ENCODE data around the gene CAMTA1.

CAMTA1 gene

DNA sequence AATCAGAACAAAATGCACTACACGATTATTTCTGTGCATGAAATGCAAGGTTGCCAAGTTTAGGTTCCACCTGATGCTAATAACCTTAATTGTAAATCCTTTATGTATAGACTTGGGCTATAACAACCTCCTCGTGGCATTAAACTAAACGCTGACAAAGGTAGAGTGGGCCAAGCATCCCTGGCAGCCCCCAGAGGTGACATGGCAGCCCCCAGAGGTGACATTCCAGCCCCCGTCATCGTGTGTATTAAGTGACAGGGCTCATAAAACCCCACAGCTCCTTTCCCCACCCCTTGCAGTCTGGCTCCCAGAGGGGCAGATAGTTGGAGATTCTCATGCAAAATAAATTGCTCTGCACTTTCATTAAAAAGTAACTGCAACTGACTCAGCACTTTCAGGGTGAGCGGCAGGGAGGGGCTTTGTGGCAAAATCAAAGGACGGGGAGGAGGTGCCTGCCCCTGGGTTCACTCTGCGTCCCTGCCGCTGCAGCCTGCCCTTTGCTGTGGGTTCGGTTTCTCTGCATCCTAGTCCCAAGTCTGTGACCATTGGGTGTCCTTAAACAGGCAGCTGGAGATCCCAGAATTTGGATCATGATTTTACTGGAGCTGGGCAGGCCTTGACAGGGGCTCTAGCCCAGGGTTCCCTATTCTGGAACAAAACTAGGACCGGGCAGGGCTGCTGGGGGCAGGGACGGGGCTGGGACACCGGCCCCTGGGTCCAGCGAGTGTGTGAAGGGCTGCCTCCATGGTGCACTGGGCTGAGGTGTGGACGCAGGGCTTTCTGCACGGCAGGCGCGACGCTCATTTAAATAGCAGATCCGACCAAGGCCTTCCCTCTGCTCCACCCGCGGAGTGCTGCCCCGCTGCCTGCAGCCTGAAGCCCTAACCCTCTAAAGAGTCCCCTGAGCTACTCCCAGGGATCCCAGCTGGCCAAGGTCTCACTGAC lies 751.0 kb downstream of the CAMTA1 start:
- DNase-seq (ENCODE audit: low read depth), result no peak

DNA sequence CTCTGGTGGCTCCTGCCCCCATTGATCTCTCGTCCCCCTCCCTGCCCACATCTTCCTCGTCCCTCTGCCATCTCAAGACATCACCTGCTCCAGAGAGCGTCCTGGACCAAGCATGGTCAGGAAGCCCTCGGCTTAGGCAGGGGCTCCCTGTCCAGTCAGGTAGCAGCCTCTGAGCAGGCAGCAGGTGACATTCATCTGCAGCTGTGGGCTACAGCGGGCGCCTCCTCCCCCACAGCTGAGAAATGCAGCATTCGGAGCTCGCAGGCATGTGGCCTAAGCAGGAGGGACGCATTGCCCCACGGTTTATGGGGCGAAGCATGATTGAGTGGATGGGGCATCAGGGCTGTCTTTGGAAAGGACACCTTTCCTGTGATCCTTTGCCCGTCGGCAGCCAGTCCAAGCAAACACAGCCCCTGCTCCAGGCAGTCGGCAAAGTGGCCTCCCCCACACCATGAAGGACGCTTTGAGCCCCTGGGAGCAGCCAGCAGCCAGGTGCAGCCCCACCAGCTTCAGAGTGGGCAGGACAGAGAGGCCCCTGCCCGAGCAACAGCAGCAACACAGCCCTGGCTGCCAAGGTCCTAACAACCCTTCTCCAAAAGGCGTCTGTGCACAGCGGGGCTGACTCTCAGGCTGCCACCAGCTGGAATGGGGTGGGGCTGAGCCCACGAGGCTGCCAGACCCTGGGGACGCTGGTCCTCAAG lies 751.8 kb downstream of the CAMTA1 start:
- no peak for DNase-seq (ENCODE audit: low read depth)

DNA sequence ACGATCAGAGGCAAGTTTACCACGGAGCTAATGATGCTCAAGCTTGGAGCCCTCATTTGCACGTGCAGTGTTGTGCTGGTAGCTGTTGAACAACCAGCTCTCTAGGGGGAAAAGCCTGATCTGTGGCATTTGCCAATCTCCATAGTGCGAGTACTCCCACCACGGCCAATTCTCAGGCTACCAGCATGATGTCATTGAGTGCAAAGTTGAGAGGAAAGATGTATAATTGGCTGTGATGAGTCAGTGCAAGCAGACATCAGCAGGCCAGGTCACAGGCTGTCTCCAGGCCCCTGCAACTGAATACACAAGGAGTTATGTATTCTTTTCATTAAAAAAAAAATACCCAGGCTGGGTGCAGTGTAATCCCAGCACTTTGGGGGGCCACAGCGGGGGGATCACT lies 752.8 kb downstream of the CAMTA1 start:
- DNase-seq (ENCODE audit: low read depth), result no peak

DNA sequence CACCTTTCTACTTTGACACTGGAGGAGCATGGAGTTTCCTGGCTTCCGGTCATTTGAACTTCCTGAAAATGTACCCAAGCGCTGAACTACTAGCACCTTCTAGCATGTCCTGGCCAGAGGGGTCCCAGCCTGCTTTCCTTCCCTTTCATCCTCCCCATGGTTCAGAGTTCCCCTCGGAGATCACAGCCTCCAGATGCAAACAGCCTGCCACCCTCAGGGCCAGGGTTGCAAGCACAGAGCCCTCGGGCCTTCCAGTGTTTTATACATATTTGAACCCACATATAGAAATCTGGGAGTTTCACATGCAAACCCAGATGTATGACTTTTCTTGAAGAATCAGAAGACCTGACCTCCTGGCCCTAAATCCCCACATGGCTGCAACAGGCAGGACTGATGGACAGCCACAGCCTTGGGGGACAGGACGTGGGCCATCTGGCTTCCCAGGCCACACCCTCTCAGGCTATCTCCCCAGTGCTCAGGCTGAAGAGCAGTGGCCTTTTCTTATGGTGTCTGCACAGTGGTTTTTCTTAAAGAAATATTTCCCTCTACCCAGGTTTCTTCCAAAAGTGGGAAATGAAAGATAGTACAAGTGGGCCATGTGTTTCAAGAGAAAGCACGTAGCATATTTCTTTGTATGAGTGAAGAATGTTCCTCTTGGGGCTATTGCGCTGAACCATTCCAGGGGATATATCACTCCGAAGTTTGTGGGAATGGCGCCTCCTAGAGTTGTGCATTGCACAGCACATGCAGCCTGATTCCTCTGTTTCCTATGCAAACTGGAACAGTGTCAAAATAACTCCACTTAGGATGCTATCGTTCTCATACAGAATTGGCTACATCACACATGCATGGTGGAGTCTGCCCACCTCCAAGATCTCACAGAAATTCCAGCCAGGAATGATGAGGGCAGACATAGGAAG lies 753.9 kb downstream of the CAMTA1 start:
- no peak for DNase-seq (ENCODE audit: low read depth)

DNA sequence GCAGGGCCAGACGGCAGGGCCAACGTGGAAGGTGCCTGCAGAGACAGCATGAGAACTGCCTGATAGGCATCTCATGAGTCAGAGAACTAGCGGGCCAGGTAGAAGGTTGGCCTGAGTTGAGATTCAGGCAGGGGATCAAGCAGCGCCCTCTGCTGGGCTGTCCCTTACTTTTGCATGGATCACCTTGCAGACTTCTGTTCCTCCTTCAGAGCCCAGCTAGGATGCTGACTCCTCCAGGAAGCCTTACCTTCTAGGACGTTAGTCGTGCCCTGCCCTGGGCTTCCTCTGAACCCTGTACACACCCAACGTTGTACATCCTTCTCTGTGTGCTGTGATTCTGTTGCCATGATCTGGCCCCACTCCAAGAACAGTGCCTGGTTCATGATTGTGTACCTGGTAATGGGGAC lies 754.5 kb downstream of the CAMTA1 start:
- no peak for DNase-seq (ENCODE audit: low read depth)

DNA sequence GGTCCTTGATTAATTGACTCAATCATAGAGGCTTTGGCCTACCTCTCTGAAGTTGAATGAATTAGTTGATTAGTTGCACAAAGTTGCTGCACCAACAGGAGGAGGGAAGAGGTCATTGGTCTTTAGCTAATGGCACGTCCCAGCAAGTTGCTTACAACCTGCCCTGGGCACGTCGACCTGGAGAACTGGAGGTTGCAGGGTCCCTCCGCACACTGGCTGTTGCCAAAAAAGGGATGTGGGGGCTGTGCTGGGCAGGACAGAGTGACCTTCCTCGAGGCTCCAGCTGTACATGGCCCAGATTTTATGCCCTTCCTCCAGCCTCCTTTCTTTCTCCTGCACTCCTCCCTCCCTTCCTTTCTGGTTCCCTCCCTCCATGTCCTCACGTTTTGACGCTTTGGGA lies 755.6 kb downstream of the CAMTA1 start:
- DNase-seq (ENCODE audit: low read depth), result no peak

DNA sequence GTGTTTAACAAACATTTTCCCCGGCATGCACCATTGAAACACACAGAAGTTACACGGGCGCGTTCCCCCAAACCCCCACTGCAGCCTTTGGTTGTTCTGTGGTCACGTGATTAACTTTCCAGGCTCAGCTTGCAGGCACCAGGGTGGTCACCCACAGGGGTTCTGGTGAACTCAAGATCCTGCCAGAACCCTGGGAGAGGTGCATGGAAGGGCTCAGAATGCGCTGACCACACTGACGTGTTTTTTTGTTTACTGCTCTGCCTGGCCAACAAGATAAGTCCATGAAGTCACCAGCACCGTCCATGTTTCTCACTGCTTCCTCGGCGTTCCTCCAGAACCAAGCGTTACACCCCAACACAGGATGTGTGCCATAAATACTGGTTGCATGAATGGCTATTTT lies 756.4 kb downstream of the CAMTA1 start:
- peak; percentile 29 for DNase-seq (ENCODE audit: low read depth)

DNA sequence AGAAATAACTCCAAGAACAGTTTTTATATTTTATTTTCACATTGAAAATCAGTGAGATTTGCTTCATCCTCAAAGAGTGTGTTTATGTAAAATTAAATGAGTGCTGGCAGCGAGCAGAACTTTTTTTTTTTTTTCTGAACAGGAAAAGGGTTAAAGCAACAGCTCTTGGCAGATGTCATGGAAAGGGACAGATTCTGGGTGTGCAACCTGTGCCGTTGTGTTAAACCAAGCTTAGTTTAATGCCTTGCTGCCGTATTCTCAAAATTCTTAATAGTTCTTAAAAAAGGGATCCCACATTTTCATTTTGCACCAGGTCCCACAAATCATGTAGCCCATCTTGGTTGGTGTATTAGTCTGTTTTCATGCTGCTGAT lies 758.5 kb downstream of the CAMTA1 start:
- DNase-seq (ENCODE audit: low read depth), result no peak

DNA sequence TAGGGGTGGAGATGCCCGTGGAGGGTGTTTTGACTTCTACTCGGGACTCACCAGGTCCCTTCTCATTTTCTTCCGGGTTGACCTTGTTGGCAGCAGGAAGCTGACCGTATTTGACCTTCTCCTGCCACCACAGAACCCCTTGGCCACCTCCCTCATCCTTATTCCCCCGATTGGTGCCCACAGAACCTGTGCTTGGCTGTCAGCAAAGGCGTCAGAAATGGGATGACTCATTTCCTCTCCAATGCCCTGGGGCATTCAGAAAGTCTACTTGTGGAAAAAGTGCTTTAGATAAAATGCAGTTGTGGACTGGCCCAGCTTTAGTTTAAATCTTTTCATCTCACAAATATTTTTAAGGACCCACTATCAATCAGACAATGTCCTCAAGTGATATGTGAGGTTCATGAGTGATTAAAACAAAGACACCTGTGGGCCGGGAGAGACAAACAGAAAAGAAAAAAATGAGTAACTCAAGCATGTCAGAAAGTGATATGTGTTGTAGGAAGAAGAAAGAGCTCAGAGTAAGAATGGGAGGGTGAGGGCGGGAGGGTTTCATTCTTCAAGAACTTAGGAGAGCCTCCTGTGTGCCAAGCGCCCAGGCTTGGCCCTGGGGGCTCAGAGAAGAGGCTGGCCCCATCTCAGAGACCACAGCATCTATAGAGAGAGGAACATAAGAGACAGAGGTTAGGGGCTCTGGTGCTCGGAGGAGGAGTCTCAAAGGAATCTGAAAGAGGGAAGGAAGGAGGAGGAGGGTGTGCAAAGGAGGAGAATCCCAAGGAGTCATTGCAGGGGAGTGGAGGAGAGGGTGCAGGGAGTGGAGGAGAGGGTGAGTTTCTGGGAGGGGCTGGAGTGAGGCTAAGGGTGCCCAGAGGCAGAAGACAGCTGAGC lies 764.3 kb downstream of the CAMTA1 start:
- no peak for DNase-seq (ENCODE audit: low read depth)

DNA sequence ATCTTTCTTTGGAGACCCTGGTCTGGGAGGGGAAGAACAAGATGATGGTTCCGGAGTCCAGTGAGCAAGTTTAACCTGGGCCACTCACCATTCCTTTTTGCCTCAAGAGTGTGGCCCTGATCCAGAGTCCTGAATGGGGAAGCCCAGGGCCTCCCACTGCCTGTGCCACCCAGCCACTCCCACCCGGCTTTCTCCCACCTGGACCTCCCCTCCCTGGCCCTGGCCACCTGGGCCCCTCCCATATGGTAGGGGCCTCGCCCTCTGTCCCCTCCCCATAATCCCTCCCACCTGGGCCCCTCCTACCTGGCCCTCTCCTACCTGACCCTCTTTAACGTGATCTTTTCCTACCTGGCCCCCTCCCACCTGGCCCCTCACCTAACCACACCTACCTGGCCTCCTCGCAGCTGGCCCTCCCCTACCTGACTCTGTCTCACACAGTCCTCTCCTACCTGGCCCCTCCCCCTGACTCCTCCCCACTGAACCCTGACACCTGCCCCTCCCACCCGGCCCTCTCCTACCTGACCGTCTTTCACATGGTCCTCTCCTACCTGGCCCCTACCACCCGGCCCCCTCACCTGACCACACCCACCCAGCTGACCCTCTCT lies 765.1 kb downstream of the CAMTA1 start:
- DNase-seq (ENCODE audit: low read depth), result no peak

DNA sequence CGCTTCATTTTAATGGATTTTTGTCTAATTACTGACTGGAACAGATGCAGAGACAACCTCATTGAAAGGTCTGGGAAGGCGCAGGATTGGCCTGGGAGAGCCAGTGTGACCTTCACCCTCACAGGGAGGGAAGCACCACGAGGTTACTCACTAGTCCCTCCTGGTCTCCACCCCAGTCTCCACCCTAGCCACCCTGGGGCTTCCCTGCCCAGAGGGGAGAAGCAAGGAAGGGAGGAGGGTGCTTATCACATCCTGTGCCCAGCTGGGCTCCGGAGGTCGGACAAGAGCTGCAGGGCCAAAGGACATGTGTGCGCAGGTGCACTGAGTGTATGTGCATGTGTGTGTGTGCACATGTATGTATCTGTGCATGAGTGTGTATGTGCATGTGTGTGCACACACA lies 765.7 kb downstream of the CAMTA1 start:
- no peak for DNase-seq (ENCODE audit: low read depth)

DNA sequence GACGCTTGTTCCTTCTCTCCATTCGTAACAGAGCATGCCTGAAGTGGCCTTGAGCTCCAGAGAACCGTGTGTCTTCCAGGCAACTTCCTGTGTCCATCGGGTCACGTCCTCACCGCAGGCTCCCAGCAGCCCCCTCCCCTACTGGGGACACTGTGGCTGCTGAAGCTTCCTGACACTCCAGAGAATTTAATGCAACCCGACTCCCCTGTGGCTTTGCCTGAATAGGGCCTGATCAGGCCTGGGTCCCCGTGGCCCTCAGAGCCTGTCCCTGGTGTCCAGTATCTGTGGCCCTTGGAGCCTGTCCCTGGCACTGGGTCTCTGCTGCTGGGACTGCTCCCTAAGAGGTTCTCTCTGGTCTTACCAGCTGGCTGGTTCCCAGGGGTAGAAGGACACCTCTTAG lies 766.2 kb downstream of the CAMTA1 start:
- DNase-seq (ENCODE audit: low read depth), result no peak

DNA sequence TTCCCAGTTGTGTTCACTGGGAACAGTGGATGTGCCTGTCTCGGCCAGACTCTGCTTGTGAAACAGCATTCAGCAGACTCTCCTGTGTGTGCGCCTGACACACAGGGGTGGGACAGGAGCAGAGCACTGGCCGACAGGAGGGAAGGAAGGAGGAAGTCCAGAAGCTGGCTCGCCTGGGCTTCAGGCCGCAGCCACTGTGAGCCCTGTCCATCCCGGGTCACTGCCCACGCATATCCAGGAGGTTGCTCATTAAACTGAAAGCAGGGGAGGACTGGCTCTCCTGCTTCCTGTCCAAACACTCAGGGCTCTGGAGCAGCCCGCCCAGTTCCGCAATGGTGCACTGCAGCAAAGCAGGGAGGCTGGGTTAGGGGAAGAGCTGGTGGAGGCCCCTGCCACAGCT lies 767.1 kb downstream of the CAMTA1 start:
- DNase-seq (ENCODE audit: low read depth), result no peak

DNA sequence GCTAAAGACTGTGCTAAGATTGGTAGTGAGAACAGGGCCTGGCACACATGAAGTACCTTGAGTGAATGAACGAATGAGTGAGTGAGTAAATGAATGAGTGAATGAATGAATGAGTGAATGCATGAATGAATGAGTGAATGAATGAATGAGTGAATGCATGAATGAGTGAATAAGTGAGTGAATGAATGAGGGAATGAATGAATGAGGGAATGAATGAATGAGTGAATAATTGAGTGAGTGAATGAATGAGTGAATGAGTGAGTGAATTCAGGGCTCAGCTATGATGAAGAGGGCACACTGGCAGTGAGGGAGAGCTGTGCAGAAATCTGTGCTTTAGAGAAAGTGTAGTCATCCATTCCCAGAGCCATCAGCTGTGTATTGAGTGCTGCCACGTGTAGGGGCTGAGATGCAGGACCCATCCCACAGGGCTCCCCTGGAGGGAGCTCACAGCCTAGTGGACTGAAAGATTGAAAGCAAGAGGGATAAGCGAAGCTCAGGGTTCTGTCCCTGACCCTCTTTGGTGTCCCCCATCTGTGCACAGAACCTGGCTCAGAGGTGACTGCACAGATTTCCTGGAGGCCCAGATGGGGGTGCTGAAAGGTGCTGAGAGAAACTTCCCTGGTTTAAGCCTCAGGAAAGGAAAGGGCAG lies 767.9 kb downstream of the CAMTA1 start:
- DNase-seq (ENCODE audit: low read depth), result no peak

DNA sequence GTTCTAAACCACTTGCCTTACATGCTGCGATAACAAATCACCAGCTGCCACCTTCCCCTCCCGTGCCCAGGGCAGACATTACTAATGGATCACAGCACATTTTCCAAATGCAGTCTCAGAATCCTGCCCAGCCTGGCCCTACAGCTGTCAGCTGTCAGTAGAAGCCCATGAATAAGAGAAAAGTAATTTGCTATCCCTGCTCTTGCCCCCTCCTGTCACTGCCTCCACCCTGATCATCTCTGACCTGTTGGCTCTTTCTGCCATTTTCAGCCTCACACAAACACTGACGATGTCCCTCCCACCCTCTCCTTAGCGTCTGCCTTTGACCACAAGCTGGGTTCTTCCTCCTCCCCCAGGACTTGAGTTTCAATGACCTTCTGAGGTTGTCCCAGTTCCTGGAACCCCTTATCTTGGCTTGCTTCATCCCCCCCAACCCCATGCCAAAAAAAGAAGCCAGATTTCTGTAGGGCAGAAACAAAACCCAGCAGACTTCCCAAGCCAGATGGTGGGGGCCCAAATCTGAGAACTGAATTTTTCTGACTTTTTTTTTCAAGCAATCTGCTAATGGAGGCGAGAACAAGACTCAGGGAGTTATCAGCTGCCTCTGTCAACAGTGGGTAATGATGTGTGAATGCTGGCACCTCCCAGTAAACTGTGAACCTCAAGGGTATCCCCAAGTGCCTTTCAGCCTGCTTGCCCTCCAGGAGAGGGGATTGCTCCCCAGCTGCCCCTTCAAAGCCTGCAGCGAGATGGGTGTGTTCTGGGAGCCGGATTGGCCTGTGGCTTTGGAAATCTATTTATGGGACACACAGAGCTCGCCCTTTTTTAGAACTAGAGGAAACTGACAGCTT lies 769.4 kb downstream of the CAMTA1 start:
- DNase-seq (ENCODE audit: low read depth), result no peak

DNA sequence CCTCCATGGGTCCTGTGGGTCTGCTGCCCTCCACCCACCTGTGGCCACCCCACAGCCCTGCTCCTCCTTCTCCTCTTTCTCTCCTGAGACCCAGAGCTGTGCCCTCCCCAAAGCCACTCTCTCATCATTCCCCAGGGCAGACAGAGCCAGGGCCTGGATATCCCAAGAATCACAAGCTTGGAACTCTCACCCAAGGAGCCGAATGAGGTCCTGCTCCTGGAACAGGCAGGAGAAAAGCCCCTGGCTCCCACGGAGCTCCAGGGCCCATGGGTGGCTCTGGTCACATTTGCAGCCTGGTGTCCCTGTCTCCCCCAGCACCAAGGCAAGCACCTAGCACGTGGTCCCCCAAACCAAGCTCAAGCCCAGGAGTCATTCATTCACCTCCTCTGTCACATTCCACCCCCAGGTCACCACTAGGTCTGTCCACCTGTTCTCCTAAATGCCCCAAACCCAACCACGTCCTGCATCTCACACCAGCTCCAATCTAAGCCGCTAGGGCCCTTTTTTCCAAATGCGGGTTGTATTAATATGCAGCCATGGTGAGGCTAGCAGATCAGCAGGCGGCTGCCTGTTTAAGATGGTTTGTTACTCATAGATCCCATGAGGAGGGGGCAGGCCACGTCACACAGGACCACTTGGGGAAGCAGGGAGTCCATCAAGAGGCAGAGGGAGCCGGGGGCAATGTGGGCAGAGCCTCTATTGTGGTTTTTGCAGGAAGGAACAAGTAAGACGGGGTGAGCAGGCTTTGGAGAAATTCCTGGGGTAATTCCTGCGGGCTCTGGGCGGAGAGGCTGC lies 770.3 kb downstream of the CAMTA1 start:
- no peak for DNase-seq (ENCODE audit: low read depth)

DNA sequence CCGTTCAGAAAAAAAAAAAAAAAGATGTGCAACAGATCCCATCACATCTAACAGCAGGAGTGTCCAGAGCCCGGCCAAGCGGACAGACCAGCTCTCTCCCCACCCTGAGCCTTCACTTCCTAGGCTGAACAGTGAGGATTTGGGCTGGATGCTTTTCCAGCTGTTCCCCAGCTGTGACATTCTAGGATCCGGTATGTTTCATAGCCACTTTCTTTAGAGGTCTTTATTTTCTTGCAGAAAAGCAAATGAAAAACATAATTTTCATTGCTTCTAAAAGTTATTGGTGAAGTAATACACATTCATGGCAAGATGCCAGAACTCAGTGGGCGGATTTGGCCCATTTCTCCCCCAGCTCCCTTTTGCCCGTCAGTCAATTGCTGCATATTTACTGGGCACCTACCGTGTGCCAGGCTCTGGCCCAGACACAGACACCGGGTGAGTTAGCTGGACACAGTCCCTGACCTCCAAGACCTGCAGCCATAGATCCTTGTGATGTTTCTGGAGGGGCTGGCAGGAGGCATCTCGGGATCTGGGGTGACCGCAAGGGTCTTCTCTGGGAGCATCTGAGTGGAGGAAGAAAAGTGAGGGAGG lies 772.1 kb downstream of the CAMTA1 start:
- DNase-seq (ENCODE audit: low read depth), result no peak

DNA sequence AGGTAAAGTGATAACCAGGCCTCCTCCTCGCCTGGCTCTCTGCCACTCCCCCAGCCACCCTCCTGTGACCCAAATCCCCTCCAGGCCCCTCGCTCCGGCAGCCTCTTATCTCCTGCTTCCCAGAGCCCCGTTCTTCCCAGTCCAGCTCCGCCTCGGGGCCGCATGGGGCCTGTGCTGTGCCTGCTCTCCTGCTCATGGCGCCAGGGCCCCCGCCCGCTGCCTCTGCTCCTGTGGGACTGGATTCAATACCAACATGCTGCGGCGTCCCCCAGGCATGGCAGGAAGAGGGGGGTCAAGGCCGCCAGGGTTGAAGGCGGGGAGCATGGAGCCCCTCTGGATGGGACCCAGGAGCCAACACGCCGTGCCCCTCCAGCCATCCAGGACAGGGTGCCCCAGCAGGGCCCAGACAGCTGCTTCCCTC lies 772.8 kb downstream of the CAMTA1 start:
- DNase-seq (ENCODE audit: low read depth), result no peak
